Activated naive CD4-positive, alpha-beta T cell treated with Interleukin-2 at 50 U/mL for 16 hours (primary cell): ENCODE data around the gene GUCA1C.

Experiments used
- DNase-seq: peaks from one replicate; pipeline ENCODE4 v3.0.0-alpha.2; 2020

The GUCA1C gene, protein sequence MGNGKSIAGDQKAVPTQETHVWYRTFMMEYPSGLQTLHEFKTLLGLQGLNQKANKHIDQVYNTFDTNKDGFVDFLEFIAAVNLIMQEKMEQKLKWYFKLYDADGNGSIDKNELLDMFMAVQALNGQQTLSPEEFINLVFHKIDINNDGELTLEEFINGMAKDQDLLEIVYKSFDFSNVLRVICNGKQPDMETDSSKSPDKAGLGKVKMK

GRCh38 chr3:108953700-108954099 is at the start of gene GUCA1C:
Gene GUCA1C (minus strand): TSS chr3:108953879. CDS start chr3:108953762, 117 bp downstream.
- no peak for DNase-seq

DNA sequence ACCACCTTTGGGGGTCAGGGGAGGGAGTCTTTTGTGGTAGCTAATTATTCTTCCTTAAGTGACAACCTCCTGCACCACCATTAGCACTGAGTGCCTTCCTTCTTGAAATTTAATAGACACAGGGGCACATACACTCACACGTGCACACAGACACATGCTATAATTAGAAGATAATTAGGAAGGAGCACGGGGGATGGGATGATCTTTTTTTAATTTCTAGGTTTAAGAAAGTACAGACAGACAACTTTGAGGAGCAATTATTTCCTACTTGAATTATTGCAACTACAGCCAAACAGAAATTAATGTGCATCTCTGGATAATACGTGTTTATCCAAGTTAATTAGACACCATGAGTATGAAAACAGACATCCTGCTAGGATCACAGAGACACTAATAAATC is 44.8 kb upstream of the GUCA1C start:
- DNase-seq = no peak

DNA sequence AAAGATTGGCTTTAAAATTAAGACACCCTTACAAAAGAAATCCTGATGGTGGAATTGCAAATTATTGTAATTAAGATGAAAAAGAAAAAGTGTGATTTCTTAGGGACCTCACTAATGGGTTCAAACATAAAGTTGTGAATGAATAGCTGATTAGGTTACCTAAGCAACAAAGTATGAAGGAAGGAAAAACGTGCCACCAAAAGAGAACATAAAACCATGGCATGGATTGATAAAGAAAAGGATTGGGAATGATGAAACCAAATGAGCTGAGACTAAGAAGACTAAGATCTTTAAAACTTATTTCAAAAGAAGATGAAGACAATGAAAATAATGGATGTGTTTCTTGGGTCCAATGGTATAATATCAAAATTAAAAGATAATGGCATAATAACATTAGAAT is 32.2 kb upstream of the GUCA1C start:
- DNase-seq = no peak

GRCh38 chr3:108983051-108983450 is 29.4 kb upstream of the GUCA1C start:
- DNase-seq = no peak

DNA sequence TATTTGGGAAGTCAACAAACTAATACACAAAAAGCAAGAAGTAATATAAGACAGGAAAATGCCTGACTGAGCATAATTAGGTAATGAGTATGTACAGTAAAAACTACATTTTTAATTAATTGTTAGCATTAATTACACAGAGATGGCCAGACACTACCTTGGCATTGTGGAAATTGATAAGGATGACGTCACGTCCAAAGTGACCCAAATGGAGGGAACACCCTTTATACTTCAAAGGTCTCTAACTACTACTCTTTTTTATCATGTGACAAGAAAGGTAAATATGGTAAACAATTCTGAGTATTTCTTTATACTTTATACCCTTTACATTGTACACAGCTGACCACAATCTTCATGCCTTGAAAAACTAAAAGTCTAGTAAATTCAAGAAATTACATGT is 22.4 kb upstream of the GUCA1C start:
- DNase-seq = no peak

DNA sequence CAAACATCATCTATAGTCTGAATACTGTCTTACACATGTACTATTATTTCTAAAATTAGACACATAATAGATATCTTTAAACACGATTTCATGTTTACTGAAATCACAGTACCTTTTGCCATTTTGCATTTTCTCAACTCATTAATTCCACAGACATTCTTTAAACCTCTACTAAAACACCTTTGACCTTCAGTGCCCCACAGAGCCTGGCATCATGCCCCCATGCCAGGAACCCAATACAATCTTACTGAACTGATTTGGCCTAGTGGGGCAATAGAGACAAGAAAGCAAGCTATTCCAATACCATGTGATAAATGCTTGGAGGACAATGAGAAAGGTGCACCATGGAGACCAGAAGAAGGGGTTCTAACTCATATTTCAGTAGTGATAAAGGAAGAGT is 19.3 kb upstream of the GUCA1C start:
- DNase-seq = no peak

DNA sequence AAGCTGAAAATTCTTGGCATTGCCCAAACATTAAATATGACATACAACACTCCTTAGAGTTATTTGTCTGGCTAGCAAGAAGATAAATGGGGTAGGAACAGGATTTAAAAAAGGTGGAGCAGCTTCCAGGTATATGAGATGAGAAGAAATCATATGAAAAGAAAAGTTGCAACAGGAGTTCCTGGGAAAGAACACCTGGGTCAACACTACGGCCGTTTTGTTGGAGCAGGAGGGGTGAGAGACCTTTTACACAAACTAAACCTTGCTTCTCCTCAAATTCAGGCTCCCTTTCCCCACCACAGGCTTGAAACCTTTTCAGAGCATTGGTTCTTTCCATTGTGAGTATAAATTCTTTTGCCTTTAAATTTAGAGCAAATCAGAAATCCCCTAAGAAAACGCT is 18.8 kb upstream of the GUCA1C start:
- no peak for DNase-seq

DNA sequence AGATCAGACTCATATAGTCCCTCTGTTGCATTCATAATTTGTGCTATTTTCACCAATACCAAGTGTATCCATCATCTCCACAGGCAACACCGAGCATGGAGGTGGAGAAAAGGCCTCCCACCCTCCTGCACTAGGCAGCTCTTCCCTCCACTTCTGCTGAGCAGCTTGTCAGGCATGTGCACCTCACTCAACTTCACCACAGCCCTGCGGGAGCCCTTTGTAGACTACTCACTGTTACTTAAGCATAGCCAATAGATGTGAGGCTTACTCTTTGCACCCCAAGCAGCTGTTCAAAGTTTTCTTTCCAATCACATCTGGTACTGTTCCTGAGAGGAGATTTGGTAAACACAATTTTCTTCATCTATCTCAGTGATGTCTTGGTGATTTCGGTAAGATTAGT is 16.9 kb upstream of the GUCA1C start:
- DNase-seq = no peak

- DNase-seq = no peak
Measured at GRCh38 chr3:108966773-108967172, 13.1 kb upstream of the GUCA1C start.

DNA sequence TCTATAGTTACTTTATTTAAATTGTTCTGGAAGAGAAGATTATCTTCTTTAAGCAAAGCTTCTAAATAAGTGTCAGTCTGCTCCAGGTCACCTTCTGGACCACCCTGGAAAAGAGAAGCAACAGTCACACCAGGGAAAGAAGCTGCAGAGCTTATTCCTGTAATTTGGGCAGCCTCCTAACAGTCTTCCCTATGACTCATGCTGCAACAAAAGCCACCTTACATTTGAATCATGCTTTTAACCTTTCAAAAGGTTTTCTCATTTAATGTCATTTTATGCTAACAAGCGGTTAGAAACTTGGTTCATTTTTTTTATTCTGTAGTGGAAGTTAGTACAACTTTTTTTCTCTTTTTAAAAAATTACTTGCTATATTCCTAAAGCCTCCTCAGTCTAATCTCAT is 5.3 kb upstream of the GUCA1C start:
- no peak for DNase-seq

- DNase-seq = no peak
Measured at GRCh38 chr3:108953210-108953609, 469 bp downstream of the GUCA1C start.

- DNase-seq = no peak
Measured at GRCh38 chr3:108951820-108952501, 1.7 kb downstream of the GUCA1C start.

DNA sequence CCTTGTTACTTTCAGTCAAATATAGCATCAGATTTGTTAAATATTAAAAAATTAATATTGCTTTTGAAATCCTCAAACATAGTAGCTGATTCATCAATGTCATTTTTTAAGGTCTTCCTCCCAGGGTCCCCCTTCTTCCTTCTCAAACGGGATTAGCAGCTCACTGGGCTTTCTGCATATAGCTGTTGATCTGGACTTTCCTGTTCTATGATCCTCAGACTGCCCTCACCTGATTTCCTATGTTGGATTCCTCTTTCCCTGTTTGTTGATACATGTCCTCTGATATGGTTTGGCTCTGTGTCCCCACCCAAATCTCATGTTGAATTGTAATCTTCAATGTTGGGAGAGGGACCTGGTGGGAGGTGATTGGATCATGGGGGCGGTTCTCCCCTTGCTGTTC is 5.8 kb downstream of the GUCA1C start:
- no peak for DNase-seq

DNA sequence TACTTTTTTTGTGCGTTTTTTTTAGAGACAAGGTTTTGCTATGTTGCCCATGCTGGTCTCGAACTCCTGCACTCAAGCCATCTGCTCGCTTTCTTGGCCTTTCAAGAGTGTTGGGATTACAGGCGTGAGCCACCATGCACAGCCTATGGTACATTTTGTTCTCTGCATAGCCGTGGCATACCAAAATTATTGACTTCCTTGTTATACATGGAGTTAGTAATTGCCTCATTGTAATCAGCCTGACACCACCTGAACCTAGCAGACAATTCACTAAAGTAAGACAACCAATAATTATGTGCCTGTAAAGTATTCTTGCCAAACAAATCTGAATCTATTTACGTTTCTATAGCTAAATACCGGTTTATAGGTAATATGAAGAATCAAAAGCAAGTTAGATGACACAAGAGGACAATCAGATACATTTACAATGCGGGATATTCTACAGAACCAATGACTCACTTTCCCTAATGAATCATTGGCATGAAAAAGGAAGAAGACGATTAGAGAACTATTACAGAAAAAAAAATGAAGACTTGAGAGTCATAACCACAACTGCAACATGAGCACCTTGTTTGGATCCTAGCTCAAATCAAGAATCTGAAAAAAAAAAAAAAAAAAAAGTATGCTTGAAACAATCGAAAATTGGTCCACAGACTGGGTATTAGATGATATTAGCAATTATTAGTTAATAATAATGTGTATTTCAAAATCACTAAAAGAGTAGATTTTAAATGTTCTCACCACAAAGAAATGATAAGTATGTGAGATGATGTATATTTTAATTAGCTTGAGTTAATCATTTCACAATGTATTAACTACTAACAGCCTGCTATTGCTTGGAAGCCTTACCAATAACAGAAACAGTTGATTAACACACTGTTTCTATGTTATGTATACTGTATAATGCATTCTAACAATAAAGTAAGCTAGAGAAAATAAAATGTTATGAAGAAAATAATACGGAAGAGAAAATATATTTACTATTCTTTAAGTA is 7.1 kb downstream of the GUCA1C start:
- DNase-seq = no peak

DNA sequence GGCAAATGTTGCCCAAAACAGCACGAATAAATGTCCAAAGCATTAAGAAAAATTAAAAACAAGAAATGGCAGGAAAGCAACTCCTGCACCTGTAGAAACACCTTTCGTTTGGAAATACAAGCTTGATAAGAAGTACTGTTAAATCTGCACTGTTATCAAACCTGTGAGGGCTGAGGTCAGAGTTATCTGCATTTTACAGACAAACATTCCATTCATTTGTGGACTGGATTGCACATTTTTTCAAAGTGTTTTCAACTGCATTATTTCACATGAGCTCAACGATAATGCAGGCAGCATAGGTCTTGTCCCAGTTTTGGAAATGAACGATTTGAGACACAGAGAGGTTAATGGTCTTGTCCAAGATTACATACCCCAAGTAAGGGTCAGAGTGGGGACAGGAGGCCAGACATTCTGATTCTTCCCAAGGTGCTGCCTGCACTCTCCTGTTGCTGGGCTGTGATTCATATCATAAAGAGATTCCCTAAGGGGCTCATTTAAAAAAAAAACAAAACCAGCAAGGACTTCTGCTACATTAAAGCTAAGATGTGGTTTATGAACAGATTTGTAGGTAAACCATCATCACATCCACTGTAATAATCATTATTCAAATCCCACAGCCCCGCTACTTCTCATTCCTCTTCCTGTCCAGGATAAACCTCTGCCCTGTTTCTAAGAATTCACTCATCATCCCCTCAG is 13.0 kb downstream of the GUCA1C start:
- DNase-seq = no peak

DNA sequence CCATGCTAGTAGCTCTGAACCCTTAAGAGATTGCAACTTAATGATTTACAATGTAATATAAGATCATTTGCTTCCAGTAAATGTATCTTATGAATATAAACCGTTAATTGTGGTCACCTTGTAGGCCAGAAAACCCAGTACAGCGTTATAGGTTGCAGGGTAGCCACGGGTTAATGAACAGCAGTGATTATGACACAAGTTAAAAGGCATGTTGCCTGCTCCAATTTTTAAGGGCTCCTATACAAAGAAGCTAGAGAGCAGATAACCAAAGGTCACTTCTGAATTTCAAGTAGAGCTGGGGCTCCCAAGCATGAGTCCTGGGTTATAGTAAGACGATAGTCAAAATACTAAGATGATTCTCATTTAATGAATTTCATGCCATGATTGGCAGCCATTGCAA is 13.5 kb downstream of the GUCA1C start:
- no peak for DNase-seq

DNA sequence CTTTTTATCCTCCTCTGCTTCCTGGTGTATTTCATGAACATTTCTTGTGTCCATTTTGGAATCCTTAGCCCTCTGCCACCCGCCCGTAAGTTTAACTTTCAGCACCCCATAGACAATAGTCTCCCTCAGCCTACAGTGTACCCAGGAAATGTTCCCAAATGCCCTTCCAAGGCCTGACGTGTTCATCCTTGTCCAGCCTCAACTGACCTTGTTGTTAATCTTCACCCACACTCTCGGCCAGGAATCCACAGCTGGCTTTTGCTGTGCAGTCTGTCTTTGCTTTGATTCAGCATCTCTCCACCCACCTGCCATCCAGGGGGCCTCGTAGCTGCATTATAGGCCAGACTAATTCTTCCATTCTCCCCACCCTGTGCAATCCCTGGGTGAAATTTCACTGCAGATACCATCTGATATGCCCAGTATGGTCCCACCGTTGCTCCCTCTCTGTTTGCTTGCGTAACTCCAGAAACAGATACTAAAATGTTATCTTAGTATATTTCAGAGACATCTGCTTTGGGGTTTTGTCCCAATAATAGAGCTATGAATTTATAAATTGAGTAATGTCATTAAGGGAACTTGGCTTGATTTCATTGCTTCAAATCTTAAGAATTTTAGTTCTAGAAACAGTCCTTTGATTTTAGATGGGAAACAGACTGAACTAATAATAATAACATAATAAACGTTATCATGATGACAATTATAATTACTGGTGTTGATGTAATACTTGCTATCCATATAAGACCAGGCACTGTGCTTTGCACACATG is 16.6 kb downstream of the GUCA1C start:
- no peak for DNase-seq

DNA sequence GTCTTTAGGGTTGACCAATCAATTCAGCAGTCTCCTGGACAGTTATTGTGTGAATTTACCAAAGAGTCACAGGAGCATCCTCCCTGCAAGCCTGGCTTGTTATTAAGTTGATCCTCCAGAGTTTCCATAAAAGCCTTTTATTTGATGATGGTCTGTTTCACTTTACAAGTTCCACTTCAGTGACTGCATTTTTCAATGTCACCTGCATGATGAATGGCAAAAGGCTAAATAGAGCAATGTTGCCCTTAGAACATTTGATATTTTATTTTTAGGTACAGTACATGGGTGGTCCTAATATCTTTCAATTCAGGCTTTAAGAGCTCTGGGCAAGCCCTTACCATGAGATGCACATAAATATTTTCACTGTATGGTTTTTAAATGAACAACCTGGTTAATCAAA is 22.6 kb downstream of the GUCA1C start:
- no peak for DNase-seq

DNA sequence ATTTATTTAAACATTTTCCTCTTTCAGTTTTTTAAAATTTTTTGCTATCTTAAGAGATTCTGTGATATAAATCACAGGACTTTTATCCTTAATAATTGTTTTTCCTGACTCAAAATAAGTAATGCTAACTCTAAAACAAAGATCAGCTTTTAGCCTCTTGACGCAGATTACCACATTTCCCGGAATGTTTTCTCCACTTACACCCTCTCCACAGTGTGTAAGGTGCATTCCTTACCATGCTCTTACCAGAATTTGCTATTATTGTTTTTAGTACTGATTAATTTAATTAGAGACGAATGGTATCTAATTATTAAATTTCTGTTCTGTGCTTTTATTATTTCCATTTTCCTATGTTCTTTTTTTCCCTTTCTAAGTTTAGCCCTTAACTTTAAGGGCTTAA is 34.8 kb downstream of the GUCA1C start:
- DNase-seq = no peak

DNA sequence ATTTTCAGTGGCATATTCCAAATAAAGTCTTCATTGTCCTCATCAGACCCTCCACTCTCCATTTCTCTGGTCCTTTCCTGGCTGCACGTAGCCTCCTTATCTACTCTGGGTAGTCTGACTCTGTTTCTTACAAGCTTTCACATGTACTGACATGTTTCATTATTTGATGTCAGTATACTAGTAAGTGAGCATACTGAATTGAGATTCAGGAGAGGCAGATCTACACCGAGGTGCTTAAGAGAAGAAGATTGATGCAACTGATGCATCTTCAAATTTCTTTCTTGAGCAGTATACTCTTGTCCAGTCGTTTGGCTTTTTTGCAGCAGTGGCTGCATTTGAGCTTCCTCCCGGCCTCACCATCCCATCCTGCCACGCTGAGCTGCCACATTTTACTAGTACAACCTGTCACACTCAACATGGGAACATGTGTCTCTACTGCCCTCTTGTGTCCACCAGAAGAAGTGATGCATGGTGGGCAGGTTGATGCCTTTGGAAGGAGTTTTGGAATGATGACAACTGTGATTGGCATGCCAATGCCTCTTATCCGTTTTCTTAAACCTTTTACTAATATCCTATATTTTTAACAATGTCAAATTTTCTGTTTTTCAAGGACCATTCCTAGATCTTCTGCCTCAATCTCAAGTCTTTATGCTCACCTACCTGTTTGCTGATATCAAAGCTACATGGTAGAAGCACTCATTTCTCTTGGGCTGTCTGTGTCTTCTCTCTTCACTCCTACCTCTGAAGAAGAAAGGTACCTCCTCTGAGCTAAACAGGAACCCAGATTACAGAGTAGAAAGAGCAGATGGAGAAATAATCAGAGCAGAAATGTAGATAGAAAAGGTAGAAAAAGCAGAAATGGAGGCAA is 38.7 kb downstream of the GUCA1C start:
- DNase-seq = peak; percentile 59

DNA sequence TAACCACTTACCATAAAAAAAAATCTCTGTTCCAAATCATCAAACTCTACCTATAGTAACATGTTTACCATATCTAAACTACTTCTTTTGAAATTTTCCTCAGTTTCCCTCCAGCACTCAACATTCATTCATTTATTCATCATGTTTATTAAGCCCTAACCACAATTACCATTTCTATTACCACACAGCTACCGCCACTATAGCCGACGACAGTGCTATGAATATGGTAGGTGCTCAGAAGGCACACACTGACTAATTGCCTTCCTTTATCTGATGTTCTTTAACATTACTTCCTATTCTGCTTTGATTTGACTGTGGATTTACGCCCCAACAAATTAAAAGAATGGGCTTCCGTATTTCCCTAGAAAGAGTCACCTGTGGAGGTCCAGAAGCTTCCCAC is 43.9 kb downstream of the GUCA1C start:
- DNase-seq = no peak
